HG03439 (cell line): ENCODE data around the gene FBXL7.

Experiments
- ATAC-seq: cut with Tn5 transposase; IDR thresholded peaks from one replicate; pipeline ENCODE4 v1.9.1; 2021; ENCODE audit warnings: mild to moderate bottlenecking, moderate library complexity; ENCODE audit not compliant: unreplicated experiment

Gene FBXL7

GRCh38 chr5:15538516-15538915 lies 38.5 kb downstream of the FBXL7 start:
- ATAC-seq = no peak

- ATAC-seq = no peak
Observed at GRCh38 chr5:15539951-15540350, 40.0 kb downstream of the FBXL7 start.

GRCh38 chr5:15544039-15544438 lies 44.1 kb downstream of the FBXL7 start:
- ATAC-seq = no peak

GRCh38 chr5:15545082-15545481 lies 45.1 kb downstream of the FBXL7 start:
- no peak for ATAC-seq

- ATAC-seq = no peak
Observed at GRCh38 chr5:15547261-15547839, 47.4 kb downstream of the FBXL7 start.

- ATAC-seq = no peak
Observed at GRCh38 chr5:15549961-15550360, 50.0 kb downstream of the FBXL7 start.

- ATAC-seq = no peak
Observed at GRCh38 chr5:15550502-15551112, 50.6 kb downstream of the FBXL7 start.

- no peak for ATAC-seq
Observed at GRCh38 chr5:15551113-15551504, 51.1 kb downstream of the FBXL7 start.

- ATAC-seq = no peak
Observed at GRCh38 chr5:15554542-15554941, 54.6 kb downstream of the FBXL7 start.

GRCh38 chr5:15555176-15555575 lies 55.2 kb downstream of the FBXL7 start:
- no peak for ATAC-seq

- no peak for ATAC-seq
Observed at GRCh38 chr5:15558240-15558639, 58.3 kb downstream of the FBXL7 start.

- no peak for ATAC-seq
Observed at GRCh38 chr5:15558681-15559080, 58.7 kb downstream of the FBXL7 start.

GRCh38 chr5:15560421-15560820 lies 60.4 kb downstream of the FBXL7 start:
- no peak for ATAC-seq

GRCh38 chr5:15564523-15564922 lies 64.5 kb downstream of the FBXL7 start:
- no peak for ATAC-seq

GRCh38 chr5:15564957-15565356 lies 65.0 kb downstream of the FBXL7 start:
- ATAC-seq = no peak

- ATAC-seq = no peak
Observed at GRCh38 chr5:15566306-15566705, 66.3 kb downstream of the FBXL7 start.

- no peak for ATAC-seq
Observed at GRCh38 chr5:15566789-15567188, 66.8 kb downstream of the FBXL7 start.

GRCh38 chr5:15570491-15570890 lies 70.5 kb downstream of the FBXL7 start:
- no peak for ATAC-seq

- no peak for ATAC-seq
Observed at GRCh38 chr5:15571081-15571480, 71.1 kb downstream of the FBXL7 start.

GRCh38 chr5:15571618-15572017 lies 71.6 kb downstream of the FBXL7 start:
- ATAC-seq = no peak

GRCh38 chr5:15573590-15573989 lies 73.6 kb downstream of the FBXL7 start:
- no peak for ATAC-seq

GRCh38 chr5:15574128-15574527 lies 74.1 kb downstream of the FBXL7 start:
- ATAC-seq = no peak

- no peak for ATAC-seq
Observed at GRCh38 chr5:15574806-15575325, 74.9 kb downstream of the FBXL7 start.
